ENCODE results near the gene ATG7. TPM values are rescaled to one million over a fixed set of nuclear protein-coding genes. Genes with fewer than 3 reads are reported as not detected.
A peak's percentile ranks its signal among the peaks of the same experiment; 100 is the strongest.

Gene ATG7
- total RNA-seq, 2 donors from 2014 or later, result 33.9 to 38.4 TPM

DNA sequence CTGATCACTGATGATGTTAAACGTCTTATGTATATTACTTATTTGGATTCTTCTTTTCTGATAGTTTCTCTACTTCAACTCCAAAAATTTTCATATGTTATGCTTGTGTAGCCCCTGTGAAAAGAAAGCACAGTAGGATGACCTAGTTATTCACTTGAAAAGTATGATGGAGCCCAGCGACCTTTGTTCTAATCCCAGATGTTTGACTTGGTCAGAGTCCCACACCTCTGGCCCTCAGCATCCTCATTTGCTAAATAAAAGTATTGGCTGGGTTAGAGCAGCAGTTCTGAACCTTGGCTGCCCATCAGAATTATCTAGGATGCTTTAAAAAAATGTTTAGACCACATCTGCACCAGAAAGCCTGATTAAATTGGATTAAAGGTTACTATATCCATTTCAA lies 173.7 kb downstream of the ATG7 start:
- no peaks in the 10 kb centered on the region for H3K9me3 Mint-ChIP-seq

DNA sequence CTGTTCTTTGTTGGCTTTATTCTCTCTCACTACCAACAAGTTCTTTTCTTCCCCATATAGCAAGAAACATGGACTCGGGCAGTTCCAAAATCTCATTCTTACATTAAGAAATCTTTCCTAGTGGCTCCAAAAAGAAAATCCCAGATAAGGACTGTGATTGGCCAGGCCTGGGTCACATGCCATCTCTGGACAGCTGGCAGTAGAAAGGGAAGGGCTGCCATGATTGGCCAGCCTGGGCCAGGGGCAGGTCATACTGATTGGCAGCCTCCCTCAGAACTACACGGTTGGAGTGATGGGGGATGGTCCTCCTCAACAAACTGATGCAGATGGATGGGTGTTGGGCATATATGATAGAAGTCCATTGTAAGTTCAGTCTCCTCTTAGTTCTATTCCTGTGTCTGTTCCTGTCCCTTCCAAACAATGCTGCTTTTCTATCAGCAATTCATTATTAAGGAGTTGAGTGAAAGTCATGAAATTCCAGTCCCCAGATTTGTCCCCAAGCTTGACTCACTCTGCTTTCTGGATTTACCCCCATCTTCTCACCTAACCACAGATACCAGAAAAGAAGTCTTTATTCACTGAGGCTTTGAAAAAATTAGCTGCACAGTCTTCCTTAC lies 175.5 kb downstream of the ATG7 start:
- Histone ChIP-seq H3K36me3 (ENCODE audit: control insufficient read depth, insufficient read depth, low read length) (no peaks in the 10 kb centered on the region), H3K9ac (ENCODE audit: extremely low read depth, low read length, poor library complexity, severe bottlenecking) (no peak overlapping the region), H3K4me1 (ENCODE audit: control insufficient read depth, insufficient read depth, low read length) (no peaks in the 10 kb centered on the region), H3K4me3 (ENCODE audit: low read length) (no peak overlapping the region), H3K27me3 (ENCODE audit: control insufficient read depth, insufficient read depth, low read length, poor library complexity, severe bottlenecking) (no peaks in the 10 kb centered on the region), H3K27ac (ENCODE audit: low read depth, low read length) (no peak overlapping the region), H3K9me3 (ENCODE audit: control insufficient read depth, low read length) (no peaks in the 10 kb centered on the region)
- Mint-ChIP-seq H3K36me3 (ENCODE audit: low read depth) (peaks cover 5% of the 10 kb centered on the region), H3K9me3 (no peaks in the 10 kb centered on the region), H3K27ac (no peak overlapping the region), H3K4me1 (no peaks in the 10 kb centered on the region), H3K27me3 (ENCODE audit: insufficient read depth) (no peaks in the 10 kb centered on the region), H3K4me3 (no peak overlapping the region)
- peak; percentile 54 for DNase-seq
- TF ChIP-seq, protein P1, sequence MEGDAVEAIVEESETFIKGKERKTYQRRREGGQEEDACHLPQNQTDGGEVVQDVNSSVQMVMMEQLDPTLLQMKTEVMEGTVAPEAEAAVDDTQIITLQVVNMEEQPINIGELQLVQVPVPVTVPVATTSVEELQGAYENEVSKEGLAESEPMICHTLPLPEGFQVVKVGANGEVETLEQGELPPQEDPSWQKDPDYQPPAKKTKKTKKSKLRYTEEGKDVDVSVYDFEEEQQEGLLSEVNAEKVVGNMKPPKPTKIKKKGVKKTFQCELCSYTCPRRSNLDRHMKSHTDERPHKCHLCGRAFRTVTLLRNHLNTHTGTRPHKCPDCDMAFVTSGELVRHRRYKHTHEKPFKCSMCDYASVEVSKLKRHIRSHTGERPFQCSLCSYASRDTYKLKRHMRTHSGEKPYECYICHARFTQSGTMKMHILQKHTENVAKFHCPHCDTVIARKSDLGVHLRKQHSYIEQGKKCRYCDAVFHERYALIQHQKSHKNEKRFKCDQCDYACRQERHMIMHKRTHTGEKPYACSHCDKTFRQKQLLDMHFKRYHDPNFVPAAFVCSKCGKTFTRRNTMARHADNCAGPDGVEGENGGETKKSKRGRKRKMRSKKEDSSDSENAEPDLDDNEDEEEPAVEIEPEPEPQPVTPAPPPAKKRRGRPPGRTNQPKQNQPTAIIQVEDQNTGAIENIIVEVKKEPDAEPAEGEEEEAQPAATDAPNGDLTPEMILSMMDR (conservative IDR thresholded peaks at IDR 0.05), result no peak
- 39% methylated on average over 2 of the region's 2 CpGs; no CpG with 5 or more reads in 1 of the 2 experiments for WGBS, 2 experiments (ENCODE audit: insufficient coverage in 1 of 2, insufficient read length in 1 of 2)

More for the DNA sequence above, 173.7 kb downstream of the ATG7 start:
- DNase-seq, result no peak
- Histone ChIP-seq H3K4me1 (ENCODE audit: control insufficient read depth, insufficient read depth, low read length) (no peaks in the 10 kb centered on the region), H3K9ac (ENCODE audit: extremely low read depth, low read length, poor library complexity, severe bottlenecking) (no peak overlapping the region), H3K9me3 (ENCODE audit: control insufficient read depth, low read length) (no peaks in the 10 kb centered on the region), H3K4me3 (ENCODE audit: low read length) (no peak overlapping the region), H3K27me3 (ENCODE audit: control insufficient read depth, insufficient read depth, low read length, poor library complexity, severe bottlenecking) (no peaks in the 10 kb centered on the region), H3K36me3 (ENCODE audit: control insufficient read depth, insufficient read depth, low read length) (no peaks in the 10 kb centered on the region), H3K27ac (ENCODE audit: low read depth, low read length) (no peak overlapping the region)
- 86% methylated on average over 2 of the region's 2 CpGs; no CpG with 5 or more reads in 1 of the 2 experiments for WGBS, 2 experiments (ENCODE audit: insufficient coverage in 1 of 2, insufficient read length in 1 of 2)
- H3K36me3 Mint-ChIP-seq (ENCODE audit: low read depth), result peaks cover 5% of the 10 kb centered on the region
- no peaks in the 10 kb centered on the region for H3K27me3 Mint-ChIP-seq (ENCODE audit: insufficient read depth)
- H3K4me1 Mint-ChIP-seq, result no peaks in the 10 kb centered on the region
- H3K27ac Mint-ChIP-seq, result no peak overlapping the region
- H3K4me3 Mint-ChIP-seq, result no peak overlapping the region
- TF ChIP-seq, protein P1 (conservative IDR thresholded peaks at IDR 0.05), result no peak

DNA sequence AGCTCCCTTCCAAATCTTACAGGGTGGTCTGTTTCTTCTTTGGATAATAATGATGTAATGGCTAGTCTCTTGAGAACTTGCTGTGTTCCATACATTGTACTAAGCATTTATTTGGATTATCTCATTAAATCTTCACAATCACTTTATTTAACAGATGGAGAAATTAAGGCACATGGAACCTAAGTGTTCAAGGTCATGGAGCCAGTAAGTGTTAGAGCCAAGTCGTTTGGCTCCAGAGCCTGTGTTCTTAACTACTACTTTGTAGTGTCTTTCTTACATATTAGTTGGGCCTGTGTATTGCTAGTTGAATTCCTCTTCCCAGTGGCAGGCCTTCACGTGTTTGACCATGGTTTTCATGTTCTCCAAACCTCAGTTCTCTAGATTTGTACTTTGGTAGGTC lies 177.8 kb downstream of the ATG7 start:
- 93 to 94% methylated on average over 1 to 2 of the region's 2 CpGs for WGBS, 2 experiments (ENCODE audit: insufficient coverage in 1 of 2, insufficient read length in 1 of 2)
- H3K27ac Mint-ChIP-seq, result no peak overlapping the region
- H3K9me3 Mint-ChIP-seq, result no peaks in the 10 kb centered on the region
- H3K4me3 Mint-ChIP-seq, result no peak overlapping the region
- no peak for DNase-seq
- Histone ChIP-seq H3K9ac (ENCODE audit: extremely low read depth, low read length, poor library complexity, severe bottlenecking) (no peak overlapping the region), H3K36me3 (ENCODE audit: control insufficient read depth, insufficient read depth, low read length) (no peaks in the 10 kb centered on the region), H3K4me3 (ENCODE audit: low read length) (no peak overlapping the region), H3K9me3 (ENCODE audit: control insufficient read depth, low read length) (no peaks in the 10 kb centered on the region), H3K27ac (ENCODE audit: low read depth, low read length) (no peak overlapping the region), H3K4me1 (ENCODE audit: control insufficient read depth, insufficient read depth, low read length) (no peaks in the 10 kb centered on the region), H3K27me3 (ENCODE audit: control insufficient read depth, insufficient read depth, low read length, poor library complexity, severe bottlenecking) (no peaks in the 10 kb centered on the region)
- peaks cover 3% of the 10 kb centered on the region for H3K36me3 Mint-ChIP-seq (ENCODE audit: low read depth)
- TF ChIP-seq, protein P1 (conservative IDR thresholded peaks at IDR 0.05), result no peak
- peaks cover 12% of the 10 kb centered on the region for H3K4me1 Mint-ChIP-seq
- H3K27me3 Mint-ChIP-seq (ENCODE audit: insufficient read depth), result no peaks in the 10 kb centered on the region
